ENCODE data around the gene VSIR. TPM values are rescaled to one million over a fixed set of nuclear protein-coding genes. Genes with fewer than 3 reads are reported as not detected.

Gene VSIR
- total RNA-seq, 2 donors from 2014 or later, result 18.8 to 19.7 TPM

- Mint-ChIP-seq H3K36me3 (no peaks in the 10 kb centered on the region), H3K9me3 (no peaks in the 10 kb centered on the region), H3K4me1 (ENCODE audit: low read depth in 2 of 2) (peaks cover 7 to 8% of the 10 kb centered on the region in 2 donors), H3K27me3 (no peaks in the 10 kb centered on the region), H3K27ac (no peak overlapping the region), H3K4me3 (no peak overlapping the region)
- no peak for ATAC-seq
- no peak for DNase-seq (ENCODE audit: low spot score)
Measured at GRCh38 chr10:71704816-71705215, 68.5 kb downstream of the VSIR start.

GRCh38 chr10:71703577-71703976 is 69.7 kb downstream of the VSIR start:
- no peak overlapping the region for H3K4me3 Mint-ChIP-seq
- H3K9me3 Mint-ChIP-seq, result no peaks in the 10 kb centered on the region
- H3K4me1 Mint-ChIP-seq (ENCODE audit: low read depth in 2 of 2), result peaks cover 10 to 14% of the 10 kb centered on the region in 2 donors
- ATAC-seq (no peak), DNase-seq (ENCODE audit: low spot score) (no peak)
- H3K27me3 Mint-ChIP-seq, result no peaks in the 10 kb centered on the region
- no peaks in the 10 kb centered on the region for H3K36me3 Mint-ChIP-seq
- H3K27ac Mint-ChIP-seq, result no peak overlapping the region

- H3K36me3 Mint-ChIP-seq, result no peaks in the 10 kb centered on the region
- H3K4me1 Mint-ChIP-seq (ENCODE audit: low read depth in 2 of 2), result peaks cover 18 to 29% of the 10 kb centered on the region in 2 donors
- ATAC-seq, result no peak
- DNase-seq (ENCODE audit: low spot score), result no peak
- no peak overlapping the region for H3K27ac Mint-ChIP-seq
- no peaks in the 10 kb centered on the region for H3K27me3 Mint-ChIP-seq
- H3K9me3 Mint-ChIP-seq, result no peaks in the 10 kb centered on the region
- H3K4me3 Mint-ChIP-seq, result no peak overlapping the region
Measured at GRCh38 chr10:71701496-71702132, 71.7 kb downstream of the VSIR start.

GRCh38 chr10:71700731-71701368 is 72.5 kb downstream of the VSIR start:
- Mint-ChIP-seq H3K4me3 (no peak overlapping the region), H3K4me1 (ENCODE audit: low read depth in 2 of 2) (peaks cover 18 to 29% of the 10 kb centered on the region in 2 donors), H3K36me3 (no peaks in the 10 kb centered on the region), H3K27ac (no peak overlapping the region), H3K27me3 (no peaks in the 10 kb centered on the region), H3K9me3 (no peaks in the 10 kb centered on the region)
- no peak for ATAC-seq
- no peak for DNase-seq (ENCODE audit: low spot score)

- H3K36me3 Mint-ChIP-seq, result no peaks in the 10 kb centered on the region
- ATAC-seq, result no peak
- H3K27me3 Mint-ChIP-seq, result no peaks in the 10 kb centered on the region
- H3K9me3 Mint-ChIP-seq, result no peaks in the 10 kb centered on the region
- H3K4me1 Mint-ChIP-seq (ENCODE audit: low read depth in 2 of 2), result peaks cover 29 to 35% of the 10 kb centered on the region in 2 donors
- H3K4me3 Mint-ChIP-seq, result peak overlapping the region; percentile 38
- peak overlapping the region; percentile 34 to 60 for H3K27ac Mint-ChIP-seq
- no peak for DNase-seq (ENCODE audit: low spot score)
Measured at GRCh38 chr10:71698737-71699136, 74.6 kb downstream of the VSIR start.

GRCh38 chr10:71697938-71698709 is 75.2 kb downstream of the VSIR start:
- H3K27ac Mint-ChIP-seq, result peak overlapping the region; percentile 34 to 76

More at GRCh38 chr10:71697938-71698709, 75.2 kb downstream of the VSIR start:
- ATAC-seq (peak; percentile 84 to 88), DNase-seq (ENCODE audit: low spot score) (peak; percentile 74)
- H3K27me3 Mint-ChIP-seq, result no peaks in the 10 kb centered on the region
- H3K4me3 Mint-ChIP-seq, result peak overlapping the region; percentile 38
- H3K9me3 Mint-ChIP-seq, result no peaks in the 10 kb centered on the region
- H3K36me3 Mint-ChIP-seq, result no peaks in the 10 kb centered on the region
- H3K4me1 Mint-ChIP-seq (ENCODE audit: low read depth in 2 of 2), result peaks cover 30 to 35% of the 10 kb centered on the region in 2 donors

Other genes starting within 250 kb of the VSIR start
- gene C10orf105, start 53.7 kb downstream of the VSIR start, total RNA-seq, result not detected
- gene PSAP, start 77.7 kb upstream of the VSIR start, total RNA-seq, result 100 to 1,000 TPM; 136 to 207 TPM
- gene CHST3, start 190.9 kb upstream of the VSIR start, total RNA-seq, result not detected

All from natural killer cell treated with Interleukin-12 subunit alpha and Interleukin-12 subunit beta and Interleukin-15 and Interleukin-18, amount 100 ng/mL, for 72 hours (primary cell).